Measurements from ENCODE around the gene AK6. TPM values are rescaled to one million over a fixed set of nuclear protein-coding genes. Genes with fewer than 3 reads are reported as not detected.

Gene AK6
- total RNA-seq, 4 donors from 2014 or later, result 22.3 to 64.2 (median 30.7) TPM

DNA sequence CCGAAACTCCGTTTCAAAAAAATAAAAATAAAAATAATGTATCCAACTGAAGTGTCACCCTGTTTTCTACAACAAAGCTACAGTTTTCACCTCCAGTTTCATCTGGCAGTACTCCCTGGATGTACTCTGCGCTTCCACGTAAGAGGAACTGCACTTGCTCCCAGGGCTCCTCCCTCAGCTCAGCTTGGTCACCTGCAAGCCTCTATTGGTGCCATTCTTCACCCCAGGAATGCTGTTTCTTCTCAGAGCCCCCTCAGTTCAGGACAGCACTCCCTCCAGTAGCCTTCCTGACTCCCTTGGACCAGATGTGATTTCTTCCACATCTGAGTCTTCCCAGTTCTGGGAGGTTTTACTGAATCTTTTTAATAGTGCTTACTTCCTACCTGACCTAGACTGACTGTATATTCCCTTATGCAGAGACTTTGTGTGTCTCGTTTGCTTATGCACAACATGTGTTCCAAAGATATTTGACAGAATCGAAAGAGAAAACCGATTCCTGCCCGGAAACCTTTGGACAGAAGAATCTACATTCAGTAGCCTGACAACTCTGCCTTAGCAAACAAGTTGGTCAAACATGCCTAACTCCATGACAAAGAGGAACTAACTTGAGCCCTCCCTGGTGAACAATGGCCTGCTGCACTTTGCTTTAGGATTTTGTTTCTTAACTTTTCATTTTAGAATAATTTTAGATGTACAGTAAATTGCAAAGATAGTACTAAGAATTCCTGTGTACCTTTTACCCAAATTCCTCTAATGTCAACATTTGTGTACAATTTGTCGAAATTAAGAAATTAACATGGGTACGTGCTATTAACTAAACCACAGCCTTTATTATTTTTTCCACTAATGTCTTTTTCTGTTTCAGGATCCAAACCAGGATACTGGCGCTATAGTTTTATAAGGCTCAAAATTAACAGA, 37.5 kb downstream of the AK6 start:
- TF ChIP-seq, protein P1, sequence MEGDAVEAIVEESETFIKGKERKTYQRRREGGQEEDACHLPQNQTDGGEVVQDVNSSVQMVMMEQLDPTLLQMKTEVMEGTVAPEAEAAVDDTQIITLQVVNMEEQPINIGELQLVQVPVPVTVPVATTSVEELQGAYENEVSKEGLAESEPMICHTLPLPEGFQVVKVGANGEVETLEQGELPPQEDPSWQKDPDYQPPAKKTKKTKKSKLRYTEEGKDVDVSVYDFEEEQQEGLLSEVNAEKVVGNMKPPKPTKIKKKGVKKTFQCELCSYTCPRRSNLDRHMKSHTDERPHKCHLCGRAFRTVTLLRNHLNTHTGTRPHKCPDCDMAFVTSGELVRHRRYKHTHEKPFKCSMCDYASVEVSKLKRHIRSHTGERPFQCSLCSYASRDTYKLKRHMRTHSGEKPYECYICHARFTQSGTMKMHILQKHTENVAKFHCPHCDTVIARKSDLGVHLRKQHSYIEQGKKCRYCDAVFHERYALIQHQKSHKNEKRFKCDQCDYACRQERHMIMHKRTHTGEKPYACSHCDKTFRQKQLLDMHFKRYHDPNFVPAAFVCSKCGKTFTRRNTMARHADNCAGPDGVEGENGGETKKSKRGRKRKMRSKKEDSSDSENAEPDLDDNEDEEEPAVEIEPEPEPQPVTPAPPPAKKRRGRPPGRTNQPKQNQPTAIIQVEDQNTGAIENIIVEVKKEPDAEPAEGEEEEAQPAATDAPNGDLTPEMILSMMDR (IDR thresholded peaks at IDR 0.05; ENCODE audit: low read depth), result no peak

- TF ChIP-seq, protein P1 (IDR thresholded peaks at IDR 0.05; ENCODE audit: low read depth), result no peak
Observed at GRCh38 chr5:69329905-69330489, 39.3 kb downstream of the AK6 start.

- TF ChIP-seq, protein P1 (IDR thresholded peaks at IDR 0.05; ENCODE audit: low read depth), result no peak
Observed at GRCh38 chr5:69326365-69326764, 43.0 kb downstream of the AK6 start.

GRCh38 chr5:69317391-69317790, 51.9 kb downstream of the AK6 start:
- TF ChIP-seq, protein P1 (IDR thresholded peaks at IDR 0.05; ENCODE audit: low read depth), result no peak

DNA sequence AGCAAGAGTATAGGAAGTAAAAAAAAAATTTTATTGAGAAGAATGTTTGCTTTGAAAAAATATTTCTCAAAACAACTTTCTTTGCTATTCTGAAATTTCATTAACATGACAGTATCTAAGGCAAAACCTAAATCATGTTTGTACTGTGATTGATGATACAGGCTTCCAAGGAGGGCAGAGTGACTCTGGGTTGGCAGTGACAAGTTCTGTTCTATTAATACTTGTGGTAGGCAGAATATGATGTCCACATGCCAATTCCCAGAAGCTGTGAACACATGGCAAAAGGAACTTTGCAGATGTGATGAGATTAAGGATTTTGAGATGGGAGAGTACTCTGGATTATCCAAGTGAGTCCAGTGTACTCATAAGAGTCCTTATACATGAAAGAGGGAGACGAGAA, 53.3 kb downstream of the AK6 start:
- TF ChIP-seq, protein P1 (IDR thresholded peaks at IDR 0.05; ENCODE audit: low read depth), result no peak

GRCh38 chr5:69313428-69313827, 55.9 kb downstream of the AK6 start:
- TF ChIP-seq, protein P1 (IDR thresholded peaks at IDR 0.05; ENCODE audit: low read depth), result no peak

- TF ChIP-seq, protein P1 (IDR thresholded peaks at IDR 0.05; ENCODE audit: low read depth), result no peak
Observed at GRCh38 chr5:69312459-69313160, 56.7 kb downstream of the AK6 start.

Measured in subcutaneous adipose tissue (tissue), 4 donors.